ENCODE measurements around the gene CPZ.
A peak's percentile ranks its signal among the peaks of the same experiment; 100 is the strongest.

CPZ gene

DNA sequence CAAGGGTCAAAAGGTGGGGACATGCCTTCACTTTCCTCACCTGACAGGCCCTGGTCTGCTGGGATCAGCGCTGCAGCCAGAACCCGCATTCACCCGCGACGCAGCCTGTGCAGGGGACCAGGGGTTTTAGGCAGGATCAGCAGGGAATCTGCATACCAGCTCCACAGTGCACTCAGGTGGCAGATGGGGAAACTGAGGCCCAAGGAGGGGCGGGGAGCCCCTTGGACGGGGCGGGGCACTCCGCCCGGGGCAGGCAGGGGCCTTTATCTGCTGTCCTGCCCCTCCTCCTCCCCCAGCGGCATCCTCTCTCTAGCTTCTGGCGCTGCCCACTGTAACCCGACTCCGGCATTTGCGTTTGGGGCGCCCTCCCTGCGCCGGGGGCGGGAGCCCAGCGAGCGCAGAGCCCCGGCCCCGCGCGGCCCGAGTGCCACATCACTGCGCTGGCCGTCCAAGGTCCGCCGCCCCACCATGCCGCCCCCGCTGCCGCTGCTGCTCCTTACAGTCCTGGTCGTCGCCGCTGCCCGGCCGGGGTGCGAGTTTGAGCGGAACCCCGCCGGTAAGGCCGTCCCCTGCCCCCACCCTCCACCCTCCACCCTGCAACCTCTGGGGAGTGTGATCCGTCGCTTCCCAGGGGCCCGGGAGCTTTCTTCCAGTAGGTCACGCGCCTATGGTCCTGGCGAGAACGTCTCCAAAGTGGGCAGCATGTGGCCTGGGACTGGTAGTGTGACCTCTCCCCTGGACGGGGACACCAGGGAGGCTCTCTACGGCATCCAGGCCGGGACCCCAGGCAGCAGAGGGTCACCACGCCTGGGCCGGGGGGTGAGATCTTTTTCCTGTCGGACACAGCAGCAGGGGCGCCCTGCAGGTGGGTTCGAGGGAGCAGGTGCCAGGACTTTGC, at the start of gene CPZ:
TSS of gene CPZ (plus strand) at position 400 of the 898 bp plus-strand sequence. CDS start at position 469, 69 bp downstream.
- H3K27ac ChIP-seq (ENCODE audit: extremely low read depth, low read depth, low read length), result no peak within 1 kb of the TSS
- H3K4me3 ChIP-seq (ENCODE audit: low read depth, low read length), result no peak within 1 kb of the TSS
- no peaks in the 10 kb centered on the region for H3K4me1 ChIP-seq (ENCODE audit: control insufficient read depth, insufficient read depth, low read length)
- no peaks in the 10 kb centered on the region for H3K36me3 ChIP-seq (ENCODE audit: control insufficient read depth in 2 of 2, insufficient read depth in 1 of 2, low read length in 2 of 2)
- CTCF ChIA-PET, result interaction anchor here (4.0 kb wide), 1 partner anchor 124 kb away, joined by 19 read pairs; no protein-coding TSS in a partner anchor
- POLR2A ChIA-PET, result no interaction called here
- no peaks in the 10 kb centered on the region for H3K9me3 ChIP-seq (ENCODE audit: control insufficient read depth, insufficient read depth, low read depth, low read length)
- TF ChIP-seq, protein P1, sequence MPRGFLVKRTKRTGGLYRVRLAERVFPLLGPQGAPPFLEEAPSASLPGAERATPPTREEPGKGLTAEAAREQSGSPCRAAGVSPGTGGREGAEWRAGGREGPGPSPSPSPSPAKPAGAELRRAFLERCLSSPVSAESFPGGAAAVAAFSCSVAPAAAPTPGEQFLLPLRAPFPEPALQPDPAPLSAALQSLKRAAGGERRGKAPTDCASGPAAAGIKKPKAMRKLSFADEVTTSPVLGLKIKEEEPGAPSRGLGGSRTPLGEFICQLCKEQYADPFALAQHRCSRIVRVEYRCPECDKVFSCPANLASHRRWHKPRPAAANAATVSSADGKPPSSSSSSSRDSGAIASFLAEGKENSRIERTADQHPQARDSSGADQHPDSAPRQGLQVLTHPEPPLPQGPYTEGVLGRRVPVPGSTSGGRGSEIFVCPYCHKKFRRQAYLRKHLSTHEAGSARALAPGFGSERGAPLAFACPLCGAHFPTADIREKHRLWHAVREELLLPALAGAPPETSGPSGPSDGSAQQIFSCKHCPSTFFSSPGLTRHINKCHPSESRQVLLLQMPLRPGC (tag by site-specific recombination; IDR thresholded peaks at IDR 0.05), result no peak
- TF ChIP-seq ZBTB20 (tag by site-specific recombination; IDR thresholded peaks at IDR 0.05), result peak; percentile 82
- TF ChIP-seq ZNF174 (tag by site-specific recombination; IDR thresholded peaks at IDR 0.05), result no peak
- no peak for TF ChIP-seq ZNF561 (tag by site-specific recombination; IDR thresholded peaks at IDR 0.05; ENCODE audit: borderline replicate concordance)
- TF ChIP-seq ZNF626 (tag by site-specific recombination; IDR thresholded peaks at IDR 0.05), result no peak
- no peak for TF ChIP-seq HOXC10 (CRISPR knock-in tag; IDR thresholded peaks at IDR 0.05)
- TF ChIP-seq GLIS2 (tag by site-specific recombination; IDR thresholded peaks at IDR 0.05), result peak; percentile 20; the same call in 1 of the 2 replicates
- peak; percentile 50; the same call in 1 of the 2 replicates for TF ChIP-seq ZNF398 (tag by site-specific recombination; IDR thresholded peaks at IDR 0.05)
- TF ChIP-seq ZFHX2 (tag by site-specific recombination; conservative IDR thresholded peaks at IDR 0.05), result peak; percentile 72
- TF ChIP-seq ZNF837 (tag by site-specific recombination; IDR thresholded peaks at IDR 0.05), result no peak
- peak; percentile 65 for TF ChIP-seq KLF1 (tag by site-specific recombination; IDR thresholded peaks at IDR 0.05)
- no peak for TF ChIP-seq ZNF169 (tag by site-specific recombination; IDR thresholded peaks at IDR 0.05)
- TF ChIP-seq ZBTB1 (tag by site-specific recombination; IDR thresholded peaks at IDR 0.05), result no peak
- TF ChIP-seq SP3 (tag by site-specific recombination; IDR thresholded peaks at IDR 0.05), result 0 out of 2 replicates have a peak, but pooled peaks have one; percentile 15
- TF ChIP-seq TRIM28 (IDR thresholded peaks at IDR 0.05; ENCODE audit: borderline replicate concordance, low read length), result no peak
- TF ChIP-seq ZNF112 (tag by site-specific recombination; IDR thresholded peaks at IDR 0.05), result no peak
- TF ChIP-seq, protein P2, sequence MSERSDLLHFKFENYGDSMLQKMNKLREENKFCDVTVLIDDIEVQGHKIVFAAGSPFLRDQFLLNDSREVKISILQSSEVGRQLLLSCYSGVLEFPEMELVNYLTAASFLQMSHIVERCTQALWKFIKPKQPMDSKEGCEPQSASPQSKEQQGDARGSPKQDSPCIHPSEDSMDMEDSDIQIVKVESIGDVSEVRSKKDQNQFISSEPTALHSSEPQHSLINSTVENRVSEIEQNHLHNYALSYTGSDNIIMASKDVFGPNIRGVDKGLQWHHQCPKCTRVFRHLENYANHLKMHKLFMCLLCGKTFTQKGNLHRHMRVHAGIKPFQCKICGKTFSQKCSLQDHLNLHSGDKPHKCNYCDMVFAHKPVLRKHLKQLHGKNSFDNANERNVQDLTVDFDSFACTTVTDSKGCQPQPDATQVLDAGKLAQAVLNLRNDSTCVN (tag by site-specific recombination; optimal IDR thresholded peaks at IDR 0.05), result peak; percentile 32
- 0 out of 2 replicates have a peak, but pooled peaks have one; percentile 21 for TF ChIP-seq ZBTB8A (tag by site-specific recombination; IDR thresholded peaks at IDR 0.05)
- TF ChIP-seq ZNF843 (tag by site-specific recombination; IDR thresholded peaks at IDR 0.05), result no peak
- TF ChIP-seq OSR2 (tag by site-specific recombination; IDR thresholded peaks at IDR 0.05), result peak; percentile 45
- TF ChIP-seq WT1 (tag by site-specific recombination; IDR thresholded peaks at IDR 0.05), result no peak
- no peak for TF ChIP-seq ZNF76 (tag by site-specific recombination; IDR thresholded peaks at IDR 0.05; ENCODE audit: borderline replicate concordance, low read depth)
- TF ChIP-seq SP2 (tag by site-specific recombination; IDR thresholded peaks at IDR 0.05), result 0 out of 2 replicates have a peak, but pooled peaks have one; percentile 11
- TF ChIP-seq ZSCAN5A (tag by site-specific recombination; IDR thresholded peaks at IDR 0.05), result no peak
- TF ChIP-seq GLIS1 (tag by site-specific recombination; IDR thresholded peaks at IDR 0.05), result peak; percentile 26
- no peak for TF ChIP-seq ZNF24 (tag by site-specific recombination; IDR thresholded peaks at IDR 0.05)
- TF ChIP-seq, protein P3, sequence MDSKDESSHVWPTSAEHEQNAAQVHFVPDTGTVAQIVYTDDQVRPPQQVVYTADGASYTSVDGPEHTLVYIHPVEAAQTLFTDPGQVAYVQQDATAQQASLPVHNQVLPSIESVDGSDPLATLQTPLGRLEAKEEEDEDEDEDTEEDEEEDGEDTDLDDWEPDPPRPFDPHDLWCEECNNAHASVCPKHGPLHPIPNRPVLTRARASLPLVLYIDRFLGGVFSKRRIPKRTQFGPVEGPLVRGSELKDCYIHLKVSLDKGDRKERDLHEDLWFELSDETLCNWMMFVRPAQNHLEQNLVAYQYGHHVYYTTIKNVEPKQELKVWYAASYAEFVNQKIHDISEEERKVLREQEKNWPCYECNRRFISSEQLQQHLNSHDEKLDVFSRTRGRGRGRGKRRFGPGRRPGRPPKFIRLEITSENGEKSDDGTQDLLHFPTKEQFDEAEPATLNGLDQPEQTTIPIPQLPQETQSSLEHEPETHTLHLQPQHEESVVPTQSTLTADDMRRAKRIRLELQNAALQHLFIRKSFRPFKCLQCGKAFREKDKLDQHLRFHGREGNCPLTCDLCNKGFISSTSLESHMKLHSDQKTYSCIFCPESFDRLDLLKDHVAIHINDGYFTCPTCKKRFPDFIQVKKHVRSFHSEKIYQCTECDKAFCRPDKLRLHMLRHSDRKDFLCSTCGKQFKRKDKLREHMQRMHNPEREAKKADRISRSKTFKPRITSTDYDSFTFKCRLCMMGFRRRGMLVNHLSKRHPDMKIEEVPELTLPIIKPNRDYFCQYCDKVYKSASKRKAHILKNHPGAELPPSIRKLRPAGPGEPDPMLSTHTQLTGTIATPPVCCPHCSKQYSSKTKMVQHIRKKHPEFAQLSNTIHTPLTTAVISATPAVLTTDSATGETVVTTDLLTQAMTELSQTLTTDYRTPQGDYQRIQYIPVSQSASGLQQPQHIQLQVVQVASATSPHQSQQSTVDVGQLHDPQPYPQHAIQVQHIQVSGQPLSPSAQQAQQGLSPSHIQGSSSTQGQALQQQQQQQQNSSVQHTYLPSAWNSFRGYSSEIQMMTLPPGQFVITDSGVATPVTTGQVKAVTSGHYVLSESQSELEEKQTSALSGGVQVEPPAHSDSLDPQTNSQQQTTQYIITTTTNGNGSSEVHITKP (tag by site-specific recombination; IDR thresholded peaks at IDR 0.05), result no peak
- TF ChIP-seq ZNF274 (IDR thresholded peaks at IDR 0.05; ENCODE audit: low read length), result no peak
- TF ChIP-seq ZNF274 (tag by site-specific recombination; IDR thresholded peaks at IDR 0.05; ENCODE audit: borderline replicate concordance), result no peak

All from HEK293 (cell line).